HCT116 (cell line): Measurements from ENCODE around the gene MAP3K20. TPM values are rescaled to one million over a fixed set of nuclear protein-coding genes. Genes with fewer than 3 reads are reported as not detected.

ENCODE experiments used
- ATAC-seq: fragments of 200-7000 bp; cut with Tn5 transposase; 2 replicates; pipeline ENCODE4 v1.9.1; 2020; ENCODE audit warnings: mild to moderate bottlenecking, moderate library complexity
- BruUV-seq: library from RNA; stranded (reverse); fragments of 400-500 nt; replicated peaks from 2 replicates; lab custom pipeline; 2021; lab: Mats Ljungman, UMichigan
- CTCF ChIA-PET: fragments of 300-600 bp; sonication (Branson Sonifier 250); formaldehyde crosslinking; loops from one replicate; lab custom pipeline; 2021; ENCODE audit warnings: antibody characterized with exemption; lab: Charles Lee
- POLR2A ChIA-PET: fragments of 300-600, 350-600 bp; sonication (Branson Sonifier 250); formaldehyde crosslinking; loops from one replicate; lab custom pipeline; 2021; ENCODE audit warnings: antibody characterized with exemption; lab: Charles Lee
- RAD21 ChIA-PET, 2 experiments: fragments of 300-600 bp; sonication (Branson Sonifier 250); formaldehyde crosslinking; loops; one replicate each; lab custom pipeline; 2023; ENCODE audit warnings: low total read pairs in 2 of 2; ENCODE audit not compliant: uncharacterized antibody in 2 of 2, unreplicated experiment in 2 of 2, low non-redundant PET in 1 of 2; lab: Charles Lee
- DNase-seq: peaks from one replicate; pipeline ENCODE4 v3.0.0-alpha.2; 2010; ENCODE audit warnings: low read depth, low spot score
- H2AFZ ChIP-seq: fragments of 200-600 bp; shearing (Covaris generic), sonication (generic); 2 replicates; pipeline ENCODE4 v1.6.1; 2017; ENCODE audit warnings: low read depth, mixed run types, mixed read lengths, antibody characterized with exemption, low read length; ENCODE audit not compliant: poor library complexity, severe bottlenecking
- H3K27ac ChIP-seq: 2 replicates; pipeline ENCODE4 v1.5.1; 2012; ENCODE audit warnings: low read depth, low read length
- H3K27me3 ChIP-seq: fragments of 200-600 bp; sonication (generic); 2 replicates; pipeline ENCODE4 v1.6.1; 2016; ENCODE audit warnings: mixed run types, low read length, mixed read lengths; ENCODE audit not compliant: insufficient read depth
- H3K36me3 ChIP-seq, 2 experiments: fragments of 200-500 bp in 1 of 2; fragments of 200-600 bp in 1 of 2; sonication (Bioruptor generic) in 1 of 2; sonication (generic) in 1 of 2; 2 replicates each; pipeline versions ENCODE4 v1.5.1 to v1.6.1; 2014 to 2016; ENCODE audit warnings: low read length in 2 of 2, inconsistent platforms in 1 of 2, mixed read lengths in 1 of 2, mixed run types in 1 of 2; ENCODE audit not compliant: insufficient read depth in 2 of 2, control insufficient read depth in 1 of 2
- H3K4me1 ChIP-seq, 2 experiments: fragments of 200-600 bp in 1 of 2; sonication (generic) in 1 of 2; 2 replicates each; pipeline versions ENCODE4 v1.5.1 to v1.6.1; 2012 to 2017; ENCODE audit warnings: low read length in 2 of 2, inconsistent platforms in 1 of 2, mild to moderate bottlenecking in 1 of 2, mixed read lengths in 1 of 2, mixed run types in 1 of 2, moderate library complexity in 1 of 2; ENCODE audit not compliant: insufficient read depth in 2 of 2, control insufficient read depth in 1 of 2
- H3K4me2 ChIP-seq: fragments of 200-600 bp; sonication (generic); 2 replicates; pipeline ENCODE4 v1.6.1; 2017; ENCODE audit warnings: mixed run types, low read length, mixed read lengths
- H3K4me3 ChIP-seq, 2 experiments: fragments of 200-600 bp in 1 of 2; sonication (generic) in 1 of 2; replicated peaks in 1 of 2; 2 replicates each; pipeline ENCODE4 v1.5.1; 2011 to 2016; ENCODE audit warnings: low read length in 2 of 2, control low read depth in 1 of 2, low read depth in 1 of 2, mild to moderate bottlenecking in 1 of 2, mixed read lengths in 1 of 2, mixed run types in 1 of 2
- H3K79me2 ChIP-seq: fragments of 200-600 bp; sonication (generic); 2 replicates; pipeline ENCODE4 v1.6.1; 2017; ENCODE audit warnings: mild to moderate bottlenecking, mixed run types, low read length, moderate library complexity, mixed read lengths; ENCODE audit not compliant: insufficient read depth
- H3K9ac ChIP-seq: fragments of 200-600 bp; sonication (generic); 2 replicates; pipeline ENCODE4 v1.6.1; 2016; ENCODE audit warnings: low read length, mixed read lengths
- H3K9me2 ChIP-seq: fragments of 200-600 bp; sonication (generic), shearing (Covaris generic); 2 replicates; pipeline ENCODE4 v1.6.1; 2017; ENCODE audit warnings: mixed run types, mild to moderate bottlenecking, moderate library complexity; ENCODE audit not compliant: insufficient read depth
- H3K9me3 ChIP-seq, 2 experiments: fragments of 200-500 bp in 1 of 2; fragments of 200-600 bp in 1 of 2; sonication (Bioruptor generic) in 1 of 2; sonication (generic) in 1 of 2; 2 replicates each; pipeline ENCODE4 v1.6.1; 2014 to 2017; ENCODE audit warnings: low read length in 2 of 2, mixed read lengths in 2 of 2, inconsistent platforms in 1 of 2, low read depth in 1 of 2, mild to moderate bottlenecking in 1 of 2, mixed run types in 1 of 2, moderate library complexity in 1 of 2; ENCODE audit not compliant: control insufficient read depth in 1 of 2, insufficient read depth in 1 of 2
- H4K20me1 ChIP-seq: fragments of 200-600 bp; sonication (generic), shearing (Covaris generic); 2 replicates; pipeline ENCODE4 v1.6.1; 2017; ENCODE audit warnings: mixed run types, mild to moderate bottlenecking, moderate library complexity; ENCODE audit not compliant: insufficient read depth
- ELF1 ChIP-seq: IDR thresholded peaks from 2 replicates; pipeline ENCODE4 v1.6.1; 2012; ENCODE audit warnings: low read depth, borderline replicate concordance
- EZH2phosphoT487 ChIP-seq: fragments of 200-600 bp; IDR thresholded peaks from 2 replicates; pipeline ENCODE4 v1.6.1; 2018; ENCODE audit warnings: antibody characterized with exemption, borderline replicate concordance
- TCF7L2 ChIP-seq: IDR thresholded peaks from 2 replicates; pipeline ENCODE4 v1.7.0; 2011; ENCODE audit warnings: borderline replicate concordance, inconsistent platforms; ENCODE audit not compliant: insufficient read depth, insufficient read length; ENCODE audit errors: extremely low read depth
- intact Hi-C: fragments of 100-400 bp; cut with micrococcal nuclease; formaldehyde crosslinking; loops from 2 replicates; pipeline ENCODE4 v1.10.0; 2022
- total RNA-seq: library from RNA; stranded (reverse); gene quantifications from one replicate; pipeline ENCODE4 v1.2.1, GENCODE V29; 2021; ENCODE audit not compliant: unreplicated experiment
- TF ChIP-seq, protein P1 (sequence below): IDR thresholded peaks from 2 replicates; pipeline ENCODE4 v1.6.1; 2012; ENCODE audit warnings: low read depth
- TF ChIP-seq, protein P2 (sequence below): IDR thresholded peaks from 2 replicates; pipeline ENCODE4 v1.6.1; 2012

Gene MAP3K20
- total RNA-seq, 1 experiment from 2014 or later = 40.0 TPM

DNA sequence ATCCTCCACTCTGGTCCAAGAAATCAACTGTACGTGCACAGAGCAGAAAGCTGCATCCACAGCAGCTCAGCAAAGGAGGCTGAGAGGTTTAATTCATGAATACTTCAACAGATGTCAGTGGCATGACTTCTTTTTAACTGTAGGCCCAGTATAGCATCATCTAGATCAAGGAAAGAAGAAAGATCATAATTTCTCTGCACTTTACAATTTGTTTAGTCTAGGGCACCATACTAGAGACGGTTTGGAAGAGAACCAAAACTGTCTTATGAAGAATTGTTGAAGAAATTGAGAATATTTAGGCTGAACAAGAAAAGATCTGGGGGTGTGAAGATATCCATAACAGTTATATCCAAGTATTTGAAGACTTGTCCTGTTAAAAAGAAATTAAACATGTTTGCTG is 30.5 kb upstream of the MAP3K20 start:
- Histone ChIP-seq H3K9ac (no peak overlapping the region), H3K4me3 (no peak overlapping the region), H3K79me2 (no peaks in the 10 kb centered on the region), H2AFZ (no peak overlapping the region), H3K27ac (no peak overlapping the region), H3K4me1 (peaks cover 16 to 28% of the 10 kb centered on the region in 2 experiments), H3K9me3 (no peaks in the 10 kb centered on the region), H4K20me1 (no peaks in the 10 kb centered on the region), H3K27me3 (no peaks in the 10 kb centered on the region), H3K36me3 (no peaks in the 10 kb centered on the region), H3K4me2 (no peak overlapping the region), H3K9me2 (no peaks in the 10 kb centered on the region)
- BruUV-seq = no TSS peak
- TF ChIP-seq ELF1 = no peak
- TF ChIP-seq TCF7L2 = no peak
- TF ChIP-seq EZH2phosphoT487 = no peak
- TF ChIP-seq, protein P1, sequence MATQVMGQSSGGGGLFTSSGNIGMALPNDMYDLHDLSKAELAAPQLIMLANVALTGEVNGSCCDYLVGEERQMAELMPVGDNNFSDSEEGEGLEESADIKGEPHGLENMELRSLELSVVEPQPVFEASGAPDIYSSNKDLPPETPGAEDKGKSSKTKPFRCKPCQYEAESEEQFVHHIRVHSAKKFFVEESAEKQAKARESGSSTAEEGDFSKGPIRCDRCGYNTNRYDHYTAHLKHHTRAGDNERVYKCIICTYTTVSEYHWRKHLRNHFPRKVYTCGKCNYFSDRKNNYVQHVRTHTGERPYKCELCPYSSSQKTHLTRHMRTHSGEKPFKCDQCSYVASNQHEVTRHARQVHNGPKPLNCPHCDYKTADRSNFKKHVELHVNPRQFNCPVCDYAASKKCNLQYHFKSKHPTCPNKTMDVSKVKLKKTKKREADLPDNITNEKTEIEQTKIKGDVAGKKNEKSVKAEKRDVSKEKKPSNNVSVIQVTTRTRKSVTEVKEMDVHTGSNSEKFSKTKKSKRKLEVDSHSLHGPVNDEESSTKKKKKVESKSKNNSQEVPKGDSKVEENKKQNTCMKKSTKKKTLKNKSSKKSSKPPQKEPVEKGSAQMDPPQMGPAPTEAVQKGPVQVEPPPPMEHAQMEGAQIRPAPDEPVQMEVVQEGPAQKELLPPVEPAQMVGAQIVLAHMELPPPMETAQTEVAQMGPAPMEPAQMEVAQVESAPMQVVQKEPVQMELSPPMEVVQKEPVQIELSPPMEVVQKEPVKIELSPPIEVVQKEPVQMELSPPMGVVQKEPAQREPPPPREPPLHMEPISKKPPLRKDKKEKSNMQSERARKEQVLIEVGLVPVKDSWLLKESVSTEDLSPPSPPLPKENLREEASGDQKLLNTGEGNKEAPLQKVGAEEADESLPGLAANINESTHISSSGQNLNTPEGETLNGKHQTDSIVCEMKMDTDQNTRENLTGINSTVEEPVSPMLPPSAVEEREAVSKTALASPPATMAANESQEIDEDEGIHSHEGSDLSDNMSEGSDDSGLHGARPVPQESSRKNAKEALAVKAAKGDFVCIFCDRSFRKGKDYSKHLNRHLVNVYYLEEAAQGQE = no peak
- TF ChIP-seq, protein P2, sequence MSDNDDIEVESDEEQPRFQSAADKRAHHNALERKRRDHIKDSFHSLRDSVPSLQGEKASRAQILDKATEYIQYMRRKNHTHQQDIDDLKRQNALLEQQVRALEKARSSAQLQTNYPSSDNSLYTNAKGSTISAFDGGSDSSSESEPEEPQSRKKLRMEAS = no peak
- ATAC-seq (no peak), DNase-seq (no peak)
- POLR2A ChIA-PET = no interaction called here
- CTCF ChIA-PET = interaction anchor here (1.4 kb wide), 1 partner anchor 18 kb away, joined by 6 read pairs; no protein-coding TSS in a partner anchor
- intact Hi-C loops = no loop called here
- RAD21 ChIA-PET = no interaction called here
